GM23248 (cell line): ENCODE measurements around the gene ABCG5.

Experiments
- EZH2 ChIP-seq: fragments of 200-600 bp; sonication (generic); IDR thresholded peaks from 2 replicates; pipeline ENCODE4 v1.6.1; 2018; ENCODE audit warnings: antibody characterized with exemption, mild to moderate bottlenecking; ENCODE audit not compliant: insufficient read depth, poor library complexity, severe bottlenecking
- EZH2phosphoT487 ChIP-seq: fragments of 200-600 bp; sonication (generic); IDR thresholded peaks from 2 replicates; pipeline ENCODE4 v1.6.1; 2018; ENCODE audit warnings: antibody characterized with exemption, moderate library complexity, mild to moderate bottlenecking, low read depth; ENCODE audit not compliant: insufficient read depth

- TF ChIP-seq EZH2: no peak
- no peak for TF ChIP-seq EZH2phosphoT487
Measured at GRCh38 chr2:43855292-43855691, 16.7 kb upstream of the ABCG5 start.
